ENCODE data around the gene HAUS3. TPM values are rescaled to one million over a fixed set of nuclear protein-coding genes. Genes with fewer than 3 reads are reported as not detected.

Gene HAUS3
- total and polyA plus RNA-seq, 2 of the 13 experiments (the other 11 are each of a cell fraction or from before 2014, with no cell fraction given) = 3.9 to 12.6 TPM

- TF ChIP-seq ARID5B (CRISPR knock-in tag; IDR thresholded peaks at IDR 0.05) (no peak), CBX5 (CRISPR knock-in tag; IDR thresholded peaks at IDR 0.05; ENCODE audit: borderline replicate concordance) (no peak), ZNF569 (CRISPR knock-in tag; IDR thresholded peaks at IDR 0.05; ENCODE audit: borderline replicate concordance) (no peak), POGZ (CRISPR knock-in tag; IDR thresholded peaks at IDR 0.05) (no peak)
Observed at GRCh38 chr4:2288051-2288541, 46.2 kb upstream of the HAUS3 start (continued).

DNA sequence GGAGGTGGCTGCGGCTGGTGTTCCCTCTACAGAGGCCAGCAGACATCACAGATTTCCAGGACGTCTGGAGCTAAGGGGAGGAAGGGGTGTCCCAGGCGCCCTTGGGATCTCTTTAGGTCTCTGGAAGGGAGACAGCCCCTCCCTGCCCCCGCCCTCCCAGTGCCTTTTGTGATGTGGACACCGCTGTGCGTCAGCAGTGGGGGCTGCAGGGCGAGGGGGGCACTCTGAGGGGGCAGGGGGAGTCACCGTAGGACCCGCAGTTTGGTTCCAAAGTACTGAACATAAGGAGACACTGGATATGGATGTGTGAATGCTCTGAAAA lies 45.6 kb upstream of the HAUS3 start:
- Histone ChIP-seq H3K27ac (ENCODE audit: extremely low read length, insufficient read depth, low read length) (no peak overlapping the region), H4K20me1 (ENCODE audit: insufficient read depth, low read length) (no peaks in the 10 kb centered on the region), H3K27me3 (ENCODE audit: control insufficient read depth in 1 of 2, insufficient read depth in 2 of 2, low read length in 2 of 2) (peaks cover 4 to 55% of the 10 kb centered on the region in 2 experiments; a peak in 4 of 5 replicates), H2AFZ (ENCODE audit: low read length) (no peak overlapping the region), H3K36me3 (replicated peaks in 1 of 2; ENCODE audit: control insufficient read depth in 1 of 2, insufficient read depth in 2 of 2, low read length in 2 of 2) (no peaks in the 10 kb centered on the region), H3K4me3 (replicated peaks in 1 of 3; ENCODE audit: insufficient read depth in 1 of 3, low read depth in 2 of 3, low read length in 3 of 3) (no peak overlapping the region), H3K79me2 (ENCODE audit: insufficient read depth, low read length) (no peaks in the 10 kb centered on the region), H3K4me2 (ENCODE audit: low read depth, low read length) (no peak overlapping the region), H3K9ac (ENCODE audit: insufficient read depth, low read depth, low read length) (no peak overlapping the region), H3K4me1 (ENCODE audit: insufficient read depth, low read length) (no peaks in the 10 kb centered on the region), H3K9me3 (ENCODE audit: low read length) (no peaks in the 10 kb centered on the region)
- in situ Hi-C loops (cut with HindIII; ENCODE audit: extremely low pct_ligation_motif_present, low pct_unique_long_range_greater_than_20kb) = no loop called here
- DNase-seq (ENCODE audit: low spot score) (no peak), FAIRE-seq (no peak), ATAC-seq (no peak)
- intact Hi-C loops (cut with micrococcal nuclease; ENCODE audit: unreplicated experiment) = no loop called here
- BruUV-seq (replicated peaks) = no TSS peak
- ChIA-PET POLR2A (no interaction called here), CTCF (ENCODE audit: low intra/inter-chr PET ratio, low total read pairs) (no interaction called here)
- WGBS (ENCODE audit: low lambda C conversion rate) = 22% methylated on average over 6 of the region's 9 CpGs
- TF ChIP-seq, protein P1, sequence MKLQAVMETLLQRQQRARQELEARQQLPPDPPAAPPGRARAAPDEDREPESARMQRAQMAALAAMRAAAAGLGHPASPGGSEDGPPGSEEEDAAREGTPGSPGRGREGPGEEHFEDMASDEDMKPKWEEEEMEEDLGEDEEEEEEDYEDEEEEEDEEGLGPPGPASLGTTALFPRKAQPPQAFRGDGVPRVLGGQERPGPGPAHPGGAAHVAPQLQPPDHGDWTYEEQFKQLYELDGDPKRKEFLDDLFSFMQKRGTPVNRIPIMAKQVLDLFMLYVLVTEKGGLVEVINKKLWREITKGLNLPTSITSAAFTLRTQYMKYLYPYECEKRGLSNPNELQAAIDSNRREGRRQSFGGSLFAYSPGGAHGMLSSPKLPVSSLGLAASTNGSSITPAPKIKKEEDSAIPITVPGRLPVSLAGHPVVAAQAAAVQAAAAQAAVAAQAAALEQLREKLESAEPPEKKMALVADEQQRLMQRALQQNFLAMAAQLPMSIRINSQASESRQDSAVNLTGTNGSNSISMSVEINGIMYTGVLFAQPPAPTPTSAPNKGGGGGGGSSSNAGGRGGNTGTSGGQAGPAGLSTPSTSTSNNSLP (IDR thresholded peaks at IDR 0.05; ENCODE audit: low read depth, low read length) = no peak
- TF ChIP-seq ZNF317 (CRISPR knock-in tag; IDR thresholded peaks at IDR 0.05) (no peak), NFE2L2 (IDR thresholded peaks at IDR 0.05; ENCODE audit: low read length) (no peak), MXD1 (CRISPR knock-in tag; IDR thresholded peaks at IDR 0.05) (no peak), ZBTB8A (CRISPR knock-in tag; IDR thresholded peaks at IDR 0.05; ENCODE audit: borderline replicate concordance, low read depth) (no peak), YEATS4 (CRISPR knock-in tag; IDR thresholded peaks at IDR 0.05; ENCODE audit: borderline replicate concordance) (no peak)
- TF ChIP-seq, protein P2, sequence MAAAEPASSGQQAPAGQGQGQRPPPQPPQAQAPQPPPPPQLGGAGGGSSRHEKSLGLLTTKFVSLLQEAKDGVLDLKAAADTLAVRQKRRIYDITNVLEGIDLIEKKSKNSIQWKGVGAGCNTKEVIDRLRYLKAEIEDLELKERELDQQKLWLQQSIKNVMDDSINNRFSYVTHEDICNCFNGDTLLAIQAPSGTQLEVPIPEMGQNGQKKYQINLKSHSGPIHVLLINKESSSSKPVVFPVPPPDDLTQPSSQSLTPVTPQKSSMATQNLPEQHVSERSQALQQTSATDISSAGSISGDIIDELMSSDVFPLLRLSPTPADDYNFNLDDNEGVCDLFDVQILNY (CRISPR knock-in tag; conservative IDR thresholded peaks at IDR 0.05) = no peak

All from HepG2 (cell line).